Adrenal gland (tissue), 12 donors: ENCODE measurements around the gene DIP2A. TPM values are rescaled to one million over a fixed set of nuclear protein-coding genes. Genes with fewer than 3 reads are reported as not detected.

Experiments
- DNase-seq, 7 donors: peaks; one replicate each; pipeline ENCODE4 v3.0.0-alpha.2; 2019 to 2020
- H3K27ac ChIP-seq, 5 donors: fragments of 200-600 bp; sonication (generic) in 4 of 5; 1 replicate in 3 of 5; 2 replicates in 2 of 5; pipeline versions ENCODE4 v1.5.1 to v1.8.0; 2016 to 2020; ENCODE audit warnings: mild to moderate bottlenecking in 1 of 5
- H3K27me3 ChIP-seq: fragments of 200-600 bp; 2 replicates; pipeline ENCODE4 v1.8.0; 2021
- H3K36me3 ChIP-seq, 2 donors: fragments of 200-600 bp; replicated peaks in 1 of 2; 1 replicate in 1 of 2; 2 replicates in 1 of 2; pipeline versions ENCODE4 v1.5.1 to v1.8.0; 2018 to 2022
- H3K4me1 ChIP-seq, 2 donors: fragments of 200-600 bp; replicated peaks in 1 of 2; 1 replicate in 1 of 2; 2 replicates in 1 of 2; pipeline versions ENCODE4 v1.5.1 to v1.8.0; 2018 to 2021
- H3K4me3 ChIP-seq, 4 donors: fragments of 200-600 bp; sonication (generic) in 3 of 4; one replicate each; pipeline ENCODE4 v1.5.1; 2016 to 2018
- H3K9me3 ChIP-seq, 3 donors: fragments of 200-600 bp; sonication (generic) in 1 of 3; replicated peaks in 1 of 3; 1 replicate in 2 of 3; 2 replicates in 1 of 3; pipeline versions ENCODE4 v1.5.1 to v1.8.0; 2016 to 2021
- POLR2A ChIP-seq, 2 donors: fragments of 450-650 bp; IDR thresholded peaks; one replicate each; pipeline ENCODE4 v1.6.1; 2017; ENCODE audit warnings: antibody characterized with exemption in 2 of 2, mild to moderate bottlenecking in 2 of 2, moderate library complexity in 1 of 2
- WGBS, 4 donors: extraction: QIAGEN DNeasy Blood & Tissue Kit in 2 of 4; methylation state at CpG; one replicate each; pipeline versions ENCODE4 v1.1.5 to v1.1.7; 2013 to 2017; 5-methylcytosine and 5-hydroxymethylcytosine counted together
- intact Hi-C, 2 donors: fragments of 100-400 bp; cut with DNase I; formaldehyde crosslinking; loops; one replicate each; pipeline versions ENCODE4 v1.14.1 to v1.15.0; 2022 to 2023
- polyA plus RNA-seq, 3 donors: library from polyadenylated mRNA; stranded (reverse); fragments of 200-250 nt in 2 of 3; fragments of 350-450 nt in 1 of 3; fragmentation: Illumina TruSeq in 1 of 3; extraction: RNeasy Lipid Tissue Mini Kit (QIAGEN cat#74804) in 1 of 3; gene quantifications; one replicate each; pipeline ENCODE4 v1.2.3, GENCODE V29; 2013 to 2014
- total RNA-seq, 9 donors: library from RNA; depleted of rRNA in 4 of 9; stranded (reverse); fragments of >200 nt in 4 of 9; fragments of 120-200 nt in 1 of 9; fragmentation: NEBNext Ultra II Directional in 1 of 9; extraction: Animal tissue kit (Norgen Biotek cat#: 25700) in 1 of 9; gene quantifications; one replicate each; pipeline versions ENCODE4 v1.1.0 to v1.2.4, GENCODE V29; 2013 to 2023
- TF ChIP-seq, protein P1 (sequence below), 6 experiments: fragments of 450-650 bp in 4 of 6; fragments of 200-600 bp in 2 of 6; sonication (generic) in 1 of 6; IDR thresholded peaks; 1 replicate in 5 of 6; 2 replicates in 1 of 6; pipeline versions ENCODE4 v1.5.1 to v1.8.0; 2016 to 2021; ENCODE audit warnings: antibody characterized with exemption in 6 of 6, mild to moderate bottlenecking in 2 of 6, moderate library complexity in 1 of 6
- donor health status: healthy with polysubstance abuse.
- donor health status: Bipolar disorder and iron deficiency.
- donor health status: DM: yes; HTN: yes; CAD: no.
- donor health status: DM: no; HTN: no; CAD: no.
- donor health status: DM: no; HTN: no; CAD: no.
- donor health status: DM: yes; HTN: yes; CAD: no.

Gene DIP2A
- total and polyA plus RNA-seq, 12 donors: 22.0 to 61.7 (median 35.4) TPM

DNA sequence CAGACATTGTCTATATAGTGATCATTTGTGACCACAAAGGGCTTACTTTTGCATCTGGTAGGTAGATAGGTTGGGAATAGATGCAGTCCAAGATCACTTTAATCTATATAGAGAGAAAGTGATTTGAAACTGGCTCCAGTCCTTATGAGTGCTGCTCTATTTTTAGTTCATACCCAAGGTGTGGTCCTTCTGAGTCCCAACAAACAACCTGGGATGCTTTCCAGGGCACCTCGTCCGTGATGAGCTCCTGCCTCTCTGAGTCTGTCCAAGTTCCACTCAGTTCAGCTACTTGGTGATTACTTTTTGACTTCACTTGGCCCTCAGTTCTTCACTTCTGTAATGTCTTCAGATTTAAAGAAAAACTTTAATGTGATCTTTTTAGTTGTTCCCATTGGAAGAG, 20.2 kb downstream of the DIP2A start:
- intact Hi-C loops: no loop called here
- H3K4me1 ChIP-seq: peaks cover 0 to 7% of the 10 kb centered on the region in 2 donors

DNA sequence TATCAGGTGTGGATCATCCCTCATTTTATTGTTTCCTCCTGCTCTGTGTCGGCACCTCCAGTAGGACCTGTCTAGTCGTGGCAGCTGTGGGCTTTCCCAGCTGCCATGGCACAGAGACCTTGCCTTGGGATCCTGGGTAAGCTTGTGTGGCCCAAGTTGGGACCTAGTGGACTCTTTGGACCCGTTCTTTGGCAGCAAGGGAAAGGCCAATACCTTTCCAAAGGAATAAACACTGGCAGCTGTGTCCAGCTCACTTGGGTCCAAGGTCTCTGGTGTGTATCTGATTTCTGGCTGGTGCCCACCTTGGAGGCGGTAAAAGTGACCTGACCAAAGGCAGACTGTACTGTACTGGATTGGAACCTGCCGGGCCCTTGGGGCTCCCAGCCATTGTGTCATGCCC, 21.8 kb downstream of the DIP2A start:
- TF ChIP-seq, protein P1, sequence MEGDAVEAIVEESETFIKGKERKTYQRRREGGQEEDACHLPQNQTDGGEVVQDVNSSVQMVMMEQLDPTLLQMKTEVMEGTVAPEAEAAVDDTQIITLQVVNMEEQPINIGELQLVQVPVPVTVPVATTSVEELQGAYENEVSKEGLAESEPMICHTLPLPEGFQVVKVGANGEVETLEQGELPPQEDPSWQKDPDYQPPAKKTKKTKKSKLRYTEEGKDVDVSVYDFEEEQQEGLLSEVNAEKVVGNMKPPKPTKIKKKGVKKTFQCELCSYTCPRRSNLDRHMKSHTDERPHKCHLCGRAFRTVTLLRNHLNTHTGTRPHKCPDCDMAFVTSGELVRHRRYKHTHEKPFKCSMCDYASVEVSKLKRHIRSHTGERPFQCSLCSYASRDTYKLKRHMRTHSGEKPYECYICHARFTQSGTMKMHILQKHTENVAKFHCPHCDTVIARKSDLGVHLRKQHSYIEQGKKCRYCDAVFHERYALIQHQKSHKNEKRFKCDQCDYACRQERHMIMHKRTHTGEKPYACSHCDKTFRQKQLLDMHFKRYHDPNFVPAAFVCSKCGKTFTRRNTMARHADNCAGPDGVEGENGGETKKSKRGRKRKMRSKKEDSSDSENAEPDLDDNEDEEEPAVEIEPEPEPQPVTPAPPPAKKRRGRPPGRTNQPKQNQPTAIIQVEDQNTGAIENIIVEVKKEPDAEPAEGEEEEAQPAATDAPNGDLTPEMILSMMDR (IDR thresholded peaks at IDR 0.05): no peak
- TF ChIP-seq POLR2A (IDR thresholded peaks at IDR 0.05): no peak
- Histone ChIP-seq H3K27ac (no peak overlapping the region), H3K4me3 (no peak overlapping the region), H3K27me3 (no peaks in the 10 kb centered on the region), H3K4me1 (peaks cover 0 to 8% of the 10 kb centered on the region in 2 donors), H3K36me3 (no peaks in the 10 kb centered on the region), H3K9me3 (no peaks in the 10 kb centered on the region)
- 76 to 97% (median 94%) methylated on average over 3 to 5 of the region's 5 CpGs for WGBS, 4 donors
- no peak for DNase-seq
- intact Hi-C loops: no loop called here

More for the DNA sequence above, 20.2 kb downstream of the DIP2A start:
- H3K4me3 ChIP-seq: no peak overlapping the region
- no peak for DNase-seq
- H3K27me3 ChIP-seq: no peaks in the 10 kb centered on the region
- no peaks in the 10 kb centered on the region for H3K36me3 ChIP-seq
- no peak overlapping the region for H3K27ac ChIP-seq
- no peak for TF ChIP-seq POLR2A (IDR thresholded peaks at IDR 0.05)
- TF ChIP-seq, protein P1 (IDR thresholded peaks at IDR 0.05): no peak
- H3K9me3 ChIP-seq: no peaks in the 10 kb centered on the region
- 57 to 81% (median 63%) methylated on average over 2 of the region's 2 CpGs for WGBS, 4 donors

DNA sequence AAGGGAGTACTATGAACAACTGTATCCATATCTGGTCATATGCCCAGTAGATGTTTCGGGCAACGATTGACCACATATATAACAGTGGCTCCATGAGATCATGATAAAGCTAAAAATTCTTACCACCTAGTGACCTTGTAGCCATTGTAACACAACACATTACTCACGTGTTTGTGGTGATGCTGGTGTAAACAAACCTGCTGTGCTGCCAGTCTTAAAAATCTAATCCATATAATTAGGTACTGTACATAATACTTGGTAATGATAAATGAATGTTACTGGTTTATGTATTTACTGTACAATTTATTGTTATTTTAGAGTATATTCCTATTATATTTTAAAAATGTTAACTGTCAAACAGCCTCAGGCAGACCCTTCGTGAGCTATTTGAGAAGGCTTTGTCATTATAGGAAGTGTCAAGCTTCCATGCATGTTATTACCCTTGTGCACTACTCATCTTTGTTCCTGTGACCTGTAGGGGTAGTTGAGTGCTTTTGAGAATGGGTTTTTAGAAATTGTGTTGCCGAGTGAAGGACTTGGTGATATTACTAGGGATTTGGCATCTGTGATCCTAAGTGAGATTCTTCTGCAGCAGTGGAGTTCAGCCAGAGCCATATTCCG, 23.6 kb downstream of the DIP2A start:
- no peak for TF ChIP-seq POLR2A (IDR thresholded peaks at IDR 0.05)
- TF ChIP-seq, protein P1 (IDR thresholded peaks at IDR 0.05): no peak
- intact Hi-C loops: no loop called here
- Histone ChIP-seq H3K9me3 (no peaks in the 10 kb centered on the region), H3K4me1 (peaks cover 0 to 8% of the 10 kb centered on the region in 2 donors), H3K36me3 (no peaks in the 10 kb centered on the region), H3K4me3 (no peak overlapping the region), H3K27me3 (no peaks in the 10 kb centered on the region), H3K27ac (no peak overlapping the region)
- no peak for DNase-seq
- WGBS, 4 donors: 78 to 84% (median 80%) methylated on average over 6 of the region's 6 CpGs

DNA sequence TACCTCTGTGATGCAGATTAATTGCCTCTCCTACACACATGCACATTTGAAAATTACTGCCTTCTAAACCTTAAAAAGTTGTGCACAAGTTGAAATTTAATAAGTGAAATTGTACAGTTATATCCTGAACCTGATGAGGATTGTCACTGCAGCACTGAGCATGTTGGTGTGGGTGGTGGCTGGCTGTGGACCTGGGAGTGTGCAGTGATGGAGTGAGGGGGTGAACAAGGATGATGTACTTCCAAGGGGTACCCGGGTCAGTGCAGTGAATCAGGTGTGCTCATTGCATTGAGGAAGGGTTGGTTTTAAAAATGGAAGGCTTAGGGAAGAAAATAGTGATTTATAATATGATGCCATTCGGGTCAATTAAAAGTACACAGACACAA, 24.1 kb downstream of the DIP2A start:
- intact Hi-C loops: no loop called here
- Histone ChIP-seq H3K4me1 (peaks cover 0 to 8% of the 10 kb centered on the region in 2 donors), H3K27ac (no peak overlapping the region), H3K36me3 (no peaks in the 10 kb centered on the region), H3K27me3 (no peaks in the 10 kb centered on the region), H3K4me3 (no peak overlapping the region), H3K9me3 (no peaks in the 10 kb centered on the region)
- TF ChIP-seq, protein P1 (IDR thresholded peaks at IDR 0.05): no peak
- no peak for TF ChIP-seq POLR2A (IDR thresholded peaks at IDR 0.05)
- 80 to 84% (median 82%) methylated on average over 2 of the region's 2 CpGs for WGBS, 4 donors
- no peak for DNase-seq
